HEK293 (cell line): ENCODE results near the gene FSTL4.

Experiments
- CTCF ChIA-PET: fragments of 350-600 bp; formaldehyde crosslinking; extraction: SDS; loops from one replicate; lab custom pipeline; 2021; ENCODE audit warnings: antibody characterized with exemption; lab: Yijun Ruan, JAX
- POLR2A ChIA-PET: fragments of 300-600 bp; formaldehyde crosslinking; extraction: SDS; loops from one replicate; lab custom pipeline; 2020; ENCODE audit warnings: antibody characterized with exemption, inconsistent platforms; lab: Yijun Ruan, JAX
- H3K27ac ChIP-seq: fragments of 200-500 bp; sonication (Bioruptor generic); 2 replicates; pipeline ENCODE4 v1.5.1; 2014; ENCODE audit warnings: low read depth, low read length, control low read depth, inconsistent platforms; ENCODE audit errors: extremely low read depth
- H3K36me3 ChIP-seq, 2 experiments: fragments of 200-500 bp in 1 of 2; sonication (Bioruptor generic) in 1 of 2; 1 replicate in 1 of 2; 2 replicates in 1 of 2; pipeline ENCODE4 v1.5.1; 2014 to 2017; ENCODE audit warnings: inconsistent platforms in 2 of 2, low read length in 2 of 2; ENCODE audit not compliant: control insufficient read depth in 2 of 2, insufficient read depth in 1 of 2
- H3K4me1 ChIP-seq: fragments of 200-500 bp; sonication (Bioruptor generic); 2 replicates; pipeline ENCODE4 v1.5.1; 2014; ENCODE audit warnings: mild to moderate bottlenecking, low read length, inconsistent platforms; ENCODE audit not compliant: control insufficient read depth, insufficient read depth
- H3K4me3 ChIP-seq: 2 replicates; pipeline ENCODE4 v1.5.1; 2011; ENCODE audit warnings: low read depth, mild to moderate bottlenecking, control low read depth, low read length, moderate library complexity
- H3K9me3 ChIP-seq: fragments of 200-500 bp; sonication (Bioruptor generic); 2 replicates; pipeline ENCODE4 v1.5.1; 2014; ENCODE audit warnings: low read depth, low read length, inconsistent platforms; ENCODE audit not compliant: control insufficient read depth, insufficient read depth
- FEZF1 ChIP-seq: fragments of 450-650 bp; formaldehyde crosslinking; IDR thresholded peaks from 2 replicates; pipeline ENCODE4 v1.5.1; 2016; ENCODE audit warnings: missing biosample characterization, missing genetic modification characterization
- GLIS2 ChIP-seq: fragments of 450-650 bp; formaldehyde crosslinking; IDR thresholded peaks from 2 replicates; pipeline ENCODE4 v1.5.1; 2016; ENCODE audit warnings: missing biosample characterization, missing genetic modification characterization
- TCF7L2 ChIP-seq: IDR thresholded peaks from 2 replicates; pipeline ENCODE4 v1.6.1; 2011; ENCODE audit warnings: low read depth, mild to moderate bottlenecking, inconsistent platforms, low read length, moderate library complexity, borderline replicate concordance
- WT1 ChIP-seq: fragments of 450-650 bp; formaldehyde crosslinking; IDR thresholded peaks from 2 replicates; pipeline ENCODE4 v1.5.1; 2016; ENCODE audit warnings: missing biosample characterization, missing genetic modification characterization
- ZBTB17 ChIP-seq: fragments of 450-650 bp; formaldehyde crosslinking; IDR thresholded peaks from 2 replicates; pipeline ENCODE4 v1.5.1; 2016; ENCODE audit warnings: missing biosample characterization, missing genetic modification characterization
- ZIC2 ChIP-seq: fragments of 450-650 bp; formaldehyde crosslinking; IDR thresholded peaks from 2 replicates; pipeline ENCODE4 v1.5.1; 2016; ENCODE audit warnings: missing biosample characterization, missing genetic modification characterization
- ZNF16 ChIP-seq: fragments of 450-650 bp; formaldehyde crosslinking; IDR thresholded peaks from 2 replicates; pipeline ENCODE4 v1.5.1; 2016; ENCODE audit warnings: low read depth, missing biosample characterization, missing genetic modification characterization
- ZNF311 ChIP-seq: fragments of 450-650 bp; formaldehyde crosslinking; IDR thresholded peaks from 2 replicates; pipeline ENCODE4 v1.5.1; 2017; ENCODE audit warnings: missing biosample characterization, missing genetic modification characterization, borderline replicate concordance
- ZNF426 ChIP-seq: fragments of 450-650 bp; formaldehyde crosslinking; IDR thresholded peaks from 2 replicates; pipeline ENCODE4 v1.5.1; 2017; ENCODE audit warnings: missing biosample characterization, missing genetic modification characterization, mild to moderate bottlenecking, inconsistent platforms, moderate library complexity
- ZNF600 ChIP-seq: fragments of 450-650 bp; formaldehyde crosslinking; IDR thresholded peaks from 2 replicates; pipeline ENCODE4 v1.5.1; 2016; ENCODE audit warnings: missing biosample characterization, missing genetic modification characterization
- ZNF626 ChIP-seq: fragments of 450-650 bp; sonication (Bioruptor Pico); formaldehyde crosslinking; IDR thresholded peaks from 2 replicates; pipeline ENCODE4 v1.5.1; 2018; ENCODE audit warnings: missing biosample characterization, missing genetic modification characterization, inconsistent platforms
- ZNF660 ChIP-seq: fragments of 450-650 bp; IDR thresholded peaks from 2 replicates; pipeline ENCODE4 v1.5.1; 2018; ENCODE audit warnings: missing biosample characterization, mild to moderate bottlenecking, missing genetic modification characterization
- ZNF670 ChIP-seq: fragments of 450-650 bp; formaldehyde crosslinking; IDR thresholded peaks from 2 replicates; pipeline ENCODE4 v1.5.1; 2016; ENCODE audit warnings: missing biosample characterization, missing genetic modification characterization, low read depth
- ZNF777 ChIP-seq: fragments of 450-650 bp; formaldehyde crosslinking; IDR thresholded peaks from 2 replicates; pipeline ENCODE4 v1.5.1; 2017; ENCODE audit warnings: missing biosample characterization, missing genetic modification characterization, borderline replicate concordance
- TF ChIP-seq, protein P1 (sequence below): fragments of 450-650 bp; formaldehyde crosslinking; IDR thresholded peaks from 2 replicates; pipeline ENCODE4 v1.5.1; 2016; ENCODE audit warnings: missing biosample characterization, missing genetic modification characterization
- TF ChIP-seq, protein P2 (sequence below): fragments of 450-650 bp; formaldehyde crosslinking; IDR thresholded peaks from 2 replicates; pipeline ENCODE4 v1.5.1; 2016; ENCODE audit warnings: missing biosample characterization, missing genetic modification characterization
- TF ChIP-seq, protein P3 (sequence below): fragments of 450-650 bp; formaldehyde crosslinking; IDR thresholded peaks from 2 replicates; pipeline ENCODE4 v1.5.1; 2016; ENCODE audit warnings: missing biosample characterization, missing genetic modification characterization
- TF ChIP-seq, protein P4 (sequence below): fragments of 450-650 bp; formaldehyde crosslinking; IDR thresholded peaks from 2 replicates; pipeline ENCODE4 v1.5.1; 2016; ENCODE audit warnings: missing biosample characterization, missing genetic modification characterization
- TF ChIP-seq, protein P5 (sequence below): fragments of 450-650 bp; formaldehyde crosslinking; IDR thresholded peaks from 2 replicates; pipeline ENCODE4 v1.5.1; 2016; ENCODE audit warnings: missing biosample characterization, missing genetic modification characterization

FSTL4 gene

DNA sequence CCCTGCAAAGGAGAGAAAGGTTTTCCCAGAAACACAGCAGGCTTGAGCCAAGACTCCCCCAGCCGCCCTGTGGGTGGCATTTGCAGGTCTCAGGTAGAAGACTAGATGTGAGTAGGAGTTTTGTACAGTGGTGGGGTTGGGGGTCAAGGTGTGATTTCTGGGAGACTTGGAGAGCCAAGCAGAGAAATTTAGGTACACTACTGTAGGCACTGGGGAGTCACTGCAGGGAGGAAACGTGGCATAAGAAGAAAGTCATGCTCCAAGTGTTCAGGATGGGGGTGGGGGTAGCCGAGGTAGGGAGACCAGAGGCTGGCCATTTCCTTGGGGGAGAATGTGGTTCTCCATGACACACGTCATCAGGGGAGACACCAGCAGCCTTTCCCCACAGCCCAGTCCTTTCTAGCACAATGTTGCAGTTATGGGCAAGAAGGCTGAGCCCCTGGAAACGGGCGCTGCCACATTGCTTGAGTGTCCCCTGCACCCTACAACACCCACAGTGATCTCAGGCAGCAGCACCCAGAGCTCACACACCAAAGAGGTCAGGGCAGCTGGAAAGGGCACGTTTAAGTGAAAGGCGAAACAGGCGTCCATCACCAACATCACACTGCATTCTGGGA is 210.5 kb downstream of the FSTL4 start (continued):
- no peak for TF ChIP-seq ZNF626

DNA sequence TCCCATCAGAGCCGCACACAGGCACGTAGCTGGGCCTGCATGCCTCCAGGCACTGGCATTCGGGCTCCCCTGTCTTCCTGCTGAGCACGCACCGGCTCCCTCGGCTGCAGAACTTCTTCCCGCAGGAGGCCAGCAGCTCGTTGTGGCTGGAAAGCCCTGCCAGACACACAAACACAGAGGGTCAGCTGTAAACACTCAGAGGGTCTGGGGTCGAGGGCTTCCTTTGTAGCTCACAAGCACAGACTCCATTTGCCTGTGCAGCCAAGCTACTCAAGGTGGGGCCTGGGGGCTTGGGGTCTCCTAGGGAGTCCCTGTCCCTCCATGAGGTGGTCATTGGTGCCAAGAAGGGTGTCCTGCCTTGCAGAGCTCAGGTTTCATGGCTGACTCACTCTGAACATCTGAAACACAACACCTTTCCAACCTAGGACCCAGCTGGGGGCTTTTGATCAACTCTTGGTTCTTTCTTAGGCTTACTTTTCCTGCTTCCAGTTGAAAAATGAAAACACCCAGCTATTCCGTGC is 211.4 kb downstream of the FSTL4 start:
- Histone ChIP-seq H3K4me3 (no peak overlapping the region), H3K9me3 (no peaks in the 10 kb centered on the region), H3K4me1 (no peaks in the 10 kb centered on the region), H3K27ac (no peak overlapping the region), H3K36me3 (no peaks in the 10 kb centered on the region)
- POLR2A ChIA-PET = no interaction called here
- TF ChIP-seq TCF7L2 (no peak), FEZF1 (tag by site-specific recombination) (no peak), ZIC2 (tag by site-specific recombination) (peak; percentile 87), ZNF600 (tag by site-specific recombination) (peak; percentile 56), GLIS2 (tag by site-specific recombination) (peak; percentile 35; the same call in 1 of the 2 replicates)
- TF ChIP-seq, protein P1, sequence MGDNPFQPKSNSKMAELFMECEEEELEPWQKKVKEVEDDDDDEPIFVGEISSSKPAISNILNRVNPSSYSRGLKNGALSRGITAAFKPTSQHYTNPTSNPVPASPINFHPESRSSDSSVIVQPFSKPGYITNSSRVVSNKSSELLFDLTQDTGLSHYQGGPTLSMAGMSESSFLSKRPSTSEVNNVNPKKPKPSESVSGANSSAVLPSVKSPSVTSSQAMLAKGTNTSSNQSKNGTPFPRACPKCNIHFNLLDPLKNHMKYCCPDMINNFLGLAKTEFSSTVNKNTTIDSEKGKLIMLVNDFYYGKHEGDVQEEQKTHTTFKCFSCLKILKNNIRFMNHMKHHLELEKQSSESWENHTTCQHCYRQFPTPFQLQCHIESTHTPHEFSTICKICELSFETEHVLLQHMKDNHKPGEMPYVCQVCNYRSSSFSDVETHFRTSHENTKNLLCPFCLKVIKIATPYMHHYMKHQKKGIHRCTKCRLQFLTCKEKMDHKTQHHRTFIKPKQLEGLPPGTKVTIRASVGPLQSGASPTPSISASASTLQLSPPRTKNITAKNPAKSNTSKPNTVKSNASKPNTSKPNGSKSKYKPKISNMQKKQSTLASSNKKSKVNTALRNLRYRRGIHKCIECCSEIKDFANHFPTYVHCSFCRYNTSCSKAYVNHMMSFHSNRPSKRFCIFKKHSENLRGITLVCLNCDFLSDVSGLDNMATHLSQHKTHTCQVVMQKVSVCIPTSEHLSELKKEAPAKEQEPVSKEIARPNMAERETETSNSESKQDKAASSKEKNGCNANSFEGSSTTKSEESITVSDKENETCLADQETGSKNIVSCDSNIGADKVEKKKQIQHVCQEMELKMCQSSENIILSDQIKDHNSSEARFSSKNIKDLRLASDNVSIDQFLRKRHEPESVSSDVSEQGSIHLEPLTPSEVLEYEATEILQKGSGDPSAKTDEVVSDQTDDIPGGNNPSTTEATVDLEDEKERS (tag by site-specific recombination) = no peak
- TF ChIP-seq, protein P2, sequence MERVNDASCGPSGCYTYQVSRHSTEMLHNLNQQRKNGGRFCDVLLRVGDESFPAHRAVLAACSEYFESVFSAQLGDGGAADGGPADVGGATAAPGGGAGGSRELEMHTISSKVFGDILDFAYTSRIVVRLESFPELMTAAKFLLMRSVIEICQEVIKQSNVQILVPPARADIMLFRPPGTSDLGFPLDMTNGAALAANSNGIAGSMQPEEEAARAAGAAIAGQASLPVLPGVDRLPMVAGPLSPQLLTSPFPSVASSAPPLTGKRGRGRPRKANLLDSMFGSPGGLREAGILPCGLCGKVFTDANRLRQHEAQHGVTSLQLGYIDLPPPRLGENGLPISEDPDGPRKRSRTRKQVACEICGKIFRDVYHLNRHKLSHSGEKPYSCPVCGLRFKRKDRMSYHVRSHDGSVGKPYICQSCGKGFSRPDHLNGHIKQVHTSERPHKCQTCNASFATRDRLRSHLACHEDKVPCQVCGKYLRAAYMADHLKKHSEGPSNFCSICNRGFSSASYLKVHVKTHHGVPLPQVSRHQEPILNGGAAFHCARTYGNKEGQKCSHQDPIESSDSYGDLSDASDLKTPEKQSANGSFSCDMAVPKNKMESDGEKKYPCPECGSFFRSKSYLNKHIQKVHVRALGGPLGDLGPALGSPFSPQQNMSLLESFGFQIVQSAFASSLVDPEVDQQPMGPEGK = 0 out of 2 replicates have a peak, but pooled peaks have one; percentile 18
- TF ChIP-seq, all 188 proteins: peak for 4
- CTCF ChIA-PET = interaction anchor here (1.1 kb wide), 1 partner anchor 23 kb away, joined by 4 read pairs; no protein-coding TSS in a partner anchor

DNA sequence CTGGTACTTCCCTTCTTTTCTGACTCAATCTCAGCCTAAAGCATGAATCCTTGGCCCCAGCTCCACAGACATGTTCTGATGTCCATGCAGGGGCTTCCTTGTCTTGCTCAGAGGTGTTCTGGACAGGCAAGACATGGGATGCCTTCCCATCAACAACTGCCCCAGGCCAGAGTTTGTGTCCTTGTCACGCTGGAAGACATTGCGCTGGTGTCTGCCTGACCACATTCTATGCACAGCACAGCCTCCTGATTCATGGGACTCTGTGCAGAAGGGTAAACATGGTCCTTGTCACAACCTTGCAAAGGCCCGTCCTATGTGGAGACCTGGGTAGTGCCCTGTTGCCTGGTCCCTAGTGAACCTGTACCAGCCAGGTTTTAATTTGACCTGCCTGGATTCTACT is 212.2 kb downstream of the FSTL4 start:
- H3K4me1 ChIP-seq = no peaks in the 10 kb centered on the region
- H3K9me3 ChIP-seq = no peaks in the 10 kb centered on the region
- H3K27ac ChIP-seq = no peak overlapping the region
- H3K4me3 ChIP-seq = no peak overlapping the region
- CTCF ChIA-PET = interaction anchor here (0.5 kb wide), 1 partner anchor 796 kb away, joined by 3 read pairs; no protein-coding TSS in a partner anchor
- H3K36me3 ChIP-seq = no peaks in the 10 kb centered on the region
- POLR2A ChIA-PET = no interaction called here
- TF ChIP-seq ZNF670 (tag by site-specific recombination) (no peak), ZNF16 (tag by site-specific recombination) (no peak), ZNF311 (tag by site-specific recombination) (no peak), ZNF660 (tag by site-specific recombination) (no peak), ZNF426 (tag by site-specific recombination) (no peak), ZBTB17 (no peak), ZNF777 (tag by site-specific recombination) (no peak), WT1 (no peak)
- TF ChIP-seq, protein P3, sequence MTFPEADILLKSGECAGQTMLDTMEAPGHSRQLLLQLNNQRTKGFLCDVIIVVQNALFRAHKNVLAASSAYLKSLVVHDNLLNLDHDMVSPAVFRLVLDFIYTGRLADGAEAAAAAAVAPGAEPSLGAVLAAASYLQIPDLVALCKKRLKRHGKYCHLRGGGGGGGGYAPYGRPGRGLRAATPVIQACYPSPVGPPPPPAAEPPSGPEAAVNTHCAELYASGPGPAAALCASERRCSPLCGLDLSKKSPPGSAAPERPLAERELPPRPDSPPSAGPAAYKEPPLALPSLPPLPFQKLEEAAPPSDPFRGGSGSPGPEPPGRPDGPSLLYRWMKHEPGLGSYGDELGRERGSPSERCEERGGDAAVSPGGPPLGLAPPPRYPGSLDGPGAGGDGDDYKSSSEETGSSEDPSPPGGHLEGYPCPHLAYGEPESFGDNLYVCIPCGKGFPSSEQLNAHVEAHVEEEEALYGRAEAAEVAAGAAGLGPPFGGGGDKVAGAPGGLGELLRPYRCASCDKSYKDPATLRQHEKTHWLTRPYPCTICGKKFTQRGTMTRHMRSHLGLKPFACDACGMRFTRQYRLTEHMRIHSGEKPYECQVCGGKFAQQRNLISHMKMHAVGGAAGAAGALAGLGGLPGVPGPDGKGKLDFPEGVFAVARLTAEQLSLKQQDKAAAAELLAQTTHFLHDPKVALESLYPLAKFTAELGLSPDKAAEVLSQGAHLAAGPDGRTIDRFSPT = no peak
- TF ChIP-seq, protein P4, sequence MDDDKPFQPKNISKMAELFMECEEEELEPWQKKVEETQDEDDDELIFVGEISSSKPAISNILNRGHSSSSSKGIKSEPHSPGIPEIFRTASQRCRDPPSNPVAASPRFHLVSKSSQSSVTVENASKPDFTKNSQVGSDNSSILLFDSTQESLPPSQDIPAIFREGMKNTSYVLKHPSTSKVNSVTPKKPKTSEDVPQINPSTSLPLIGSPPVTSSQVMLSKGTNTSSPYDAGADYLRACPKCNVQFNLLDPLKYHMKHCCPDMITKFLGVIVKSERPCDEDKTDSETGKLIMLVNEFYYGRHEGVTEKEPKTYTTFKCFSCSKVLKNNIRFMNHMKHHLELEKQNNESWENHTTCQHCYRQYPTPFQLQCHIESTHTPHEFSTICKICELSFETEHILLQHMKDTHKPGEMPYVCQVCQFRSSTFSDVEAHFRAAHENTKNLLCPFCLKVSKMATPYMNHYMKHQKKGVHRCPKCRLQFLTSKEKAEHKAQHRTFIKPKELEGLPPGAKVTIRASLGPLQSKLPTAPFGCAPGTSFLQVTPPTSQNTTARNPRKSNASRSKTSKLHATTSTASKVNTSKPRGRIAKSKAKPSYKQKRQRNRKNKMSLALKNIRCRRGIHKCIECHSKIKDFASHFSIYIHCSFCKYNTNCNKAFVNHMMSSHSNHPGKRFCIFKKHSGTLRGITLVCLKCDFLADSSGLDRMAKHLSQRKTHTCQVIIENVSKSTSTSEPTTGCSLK (tag by site-specific recombination) = no peak
- TF ChIP-seq, protein P5, sequence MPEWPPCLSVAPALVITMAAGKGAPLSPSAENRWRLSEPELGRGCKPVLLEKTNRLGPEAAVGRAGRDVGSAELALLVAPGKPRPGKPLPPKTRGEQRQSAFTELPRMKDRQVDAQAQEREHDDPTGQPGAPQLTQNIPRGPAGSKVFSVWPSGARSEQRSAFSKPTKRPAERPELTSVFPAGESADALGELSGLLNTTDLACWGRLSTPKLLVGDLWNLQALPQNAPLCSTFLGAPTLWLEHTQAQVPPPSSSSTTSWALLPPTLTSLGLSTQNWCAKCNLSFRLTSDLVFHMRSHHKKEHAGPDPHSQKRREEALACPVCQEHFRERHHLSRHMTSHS (tag by site-specific recombination) = no peak
